NCI-H82 treated with DMSO at 0.1 percent for 48 hours (cell line): ENCODE data around the gene PPARA.

Experiments
- DNase-seq: peaks from one replicate; lab custom pipeline; 2025; ENCODE audit not compliant: unreplicated experiment; lab: John Stamatoyannopoulos, UW

Gene PPARA

GRCh38 chr22:46113910-46114517, 36.3 kb upstream of the PPARA start:
- DNase-seq, result no peak

- DNase-seq, result no peak
Observed at GRCh38 chr22:46114518-46115387, 35.6 kb upstream of the PPARA start.

- no peak for DNase-seq
Observed at GRCh38 chr22:46115388-46115678, 35.0 kb upstream of the PPARA start.

- no peak for DNase-seq
Observed at GRCh38 chr22:46115755-46116490, 34.4 kb upstream of the PPARA start.

GRCh38 chr22:46116491-46116958, 33.8 kb upstream of the PPARA start:
- DNase-seq, result peak; percentile 17

- no peak for DNase-seq
Observed at GRCh38 chr22:46117206-46118199, 32.8 kb upstream of the PPARA start.

GRCh38 chr22:46119093-46119728, 31.1 kb upstream of the PPARA start:
- DNase-seq, result no peak

GRCh38 chr22:46119729-46120419, 30.5 kb upstream of the PPARA start:
- DNase-seq, result no peak

- no peak for DNase-seq
Observed at GRCh38 chr22:46120420-46120737, 29.9 kb upstream of the PPARA start.

GRCh38 chr22:46121079-46121478, 29.2 kb upstream of the PPARA start:
- DNase-seq, result no peak

GRCh38 chr22:46121523-46122287, 28.6 kb upstream of the PPARA start:
- DNase-seq, result no peak

GRCh38 chr22:46122511-46122971, 27.8 kb upstream of the PPARA start:
- peak; percentile 8 for DNase-seq

- no peak for DNase-seq
Observed at GRCh38 chr22:46122980-46123693, 27.2 kb upstream of the PPARA start.

- DNase-seq, result no peak
Observed at GRCh38 chr22:46123694-46124382, 26.5 kb upstream of the PPARA start.

GRCh38 chr22:46124383-46125144, 25.8 kb upstream of the PPARA start:
- no peak for DNase-seq

GRCh38 chr22:46125311-46125710, 25.0 kb upstream of the PPARA start:
- DNase-seq, result no peak
